SU-DHL-6 (cell line): ENCODE measurements around the gene PDHX.

Experiments
- EZH2phosphoT487 ChIP-seq: fragments of 200-600 bp; sonication (generic), shearing (Covaris generic); conservative IDR thresholded peaks from 2 replicates; pipeline ENCODE4 v1.6.1; 2018; ENCODE audit warnings: mild to moderate bottlenecking, antibody characterized with exemption, low read length, moderate library complexity, mixed read lengths
- TF ChIP-seq, protein P1 (sequence below): fragments of 200-600 bp; sonication (generic); IDR thresholded peaks from one replicate; pipeline ENCODE4 v1.5.1; 2017; ENCODE audit warnings: antibody characterized with exemption, mild to moderate bottlenecking, low read length, moderate library complexity; ENCODE audit not compliant: insufficient read depth, poor library complexity, severe bottlenecking

DNA sequence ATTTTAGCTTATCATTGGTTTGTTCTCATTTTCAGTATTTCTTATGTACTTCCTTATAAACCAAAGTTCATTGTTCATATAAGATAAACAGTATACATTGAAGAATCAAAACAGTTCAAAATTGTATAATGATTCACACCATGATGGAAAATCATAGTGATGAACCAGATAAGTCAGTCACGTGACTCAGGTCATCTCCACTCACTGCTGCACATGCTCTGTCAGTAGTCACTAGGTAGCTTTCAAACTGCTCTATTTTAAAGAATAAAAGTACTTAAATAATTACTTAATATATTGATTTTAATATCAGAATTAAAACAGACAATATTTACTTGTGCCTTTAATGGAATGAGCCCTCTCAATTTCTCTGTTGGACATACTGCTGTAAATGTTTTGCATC is 37.5 kb downstream of the PDHX start:
- no peak for TF ChIP-seq EZH2phosphoT487
- TF ChIP-seq, protein P1, sequence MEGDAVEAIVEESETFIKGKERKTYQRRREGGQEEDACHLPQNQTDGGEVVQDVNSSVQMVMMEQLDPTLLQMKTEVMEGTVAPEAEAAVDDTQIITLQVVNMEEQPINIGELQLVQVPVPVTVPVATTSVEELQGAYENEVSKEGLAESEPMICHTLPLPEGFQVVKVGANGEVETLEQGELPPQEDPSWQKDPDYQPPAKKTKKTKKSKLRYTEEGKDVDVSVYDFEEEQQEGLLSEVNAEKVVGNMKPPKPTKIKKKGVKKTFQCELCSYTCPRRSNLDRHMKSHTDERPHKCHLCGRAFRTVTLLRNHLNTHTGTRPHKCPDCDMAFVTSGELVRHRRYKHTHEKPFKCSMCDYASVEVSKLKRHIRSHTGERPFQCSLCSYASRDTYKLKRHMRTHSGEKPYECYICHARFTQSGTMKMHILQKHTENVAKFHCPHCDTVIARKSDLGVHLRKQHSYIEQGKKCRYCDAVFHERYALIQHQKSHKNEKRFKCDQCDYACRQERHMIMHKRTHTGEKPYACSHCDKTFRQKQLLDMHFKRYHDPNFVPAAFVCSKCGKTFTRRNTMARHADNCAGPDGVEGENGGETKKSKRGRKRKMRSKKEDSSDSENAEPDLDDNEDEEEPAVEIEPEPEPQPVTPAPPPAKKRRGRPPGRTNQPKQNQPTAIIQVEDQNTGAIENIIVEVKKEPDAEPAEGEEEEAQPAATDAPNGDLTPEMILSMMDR = no peak
